Cardiac muscle cell (in vitro differentiated cells and primary cell): ENCODE results near the gene CCDC40. TPM values are rescaled to one million over a fixed set of nuclear protein-coding genes. Genes with fewer than 3 reads are reported as not detected.

Experiments used
- DNase-seq, 2 donors: peaks; one replicate each; pipeline versions ENCODE4 v3.0.0 to v3.0.0-alpha.2; 2010 to 2017; ENCODE audit warnings: low read depth in 1 of 2, low spot score in 1 of 2
- H3K27ac ChIP-seq: fragments of 200-600 bp; sonication (generic); 2 replicates; pipeline ENCODE4 v1.5.1; 2016
- H3K27me3 ChIP-seq: fragments of 200-600 bp; sonication (generic); 2 replicates; pipeline ENCODE4 v1.6.0; 2016; ENCODE audit warnings: control low read depth
- H3K36me3 ChIP-seq: fragments of 200-600 bp; sonication (generic); 2 replicates; pipeline ENCODE4 v1.5.1; 2016; ENCODE audit warnings: control low read depth
- H3K4me1 ChIP-seq: fragments of 200-600 bp; sonication (generic); 2 replicates; pipeline ENCODE4 v1.8.1; 2017; ENCODE audit warnings: low read depth, mild to moderate bottlenecking, mixed run types
- H3K4me3 ChIP-seq: fragments of 200-600 bp; sonication (generic); 2 replicates; pipeline ENCODE4 v1.5.1; 2016; ENCODE audit warnings: mild to moderate bottlenecking
- H3K9me3 ChIP-seq: fragments of 200-600 bp; sonication (generic); 2 replicates; pipeline ENCODE4 v1.5.1; 2017; ENCODE audit warnings: low read depth, mild to moderate bottlenecking, control low read depth
- polyA plus RNA-seq: library from polyadenylated mRNA; unstranded; fragments of >200 nt; fragmentation: Nextera tagmentation; extraction: Ambion mirVana; gene quantifications from 2 replicates; pipeline ENCODE4 v1.2.1, GENCODE V29; 2016
- total RNA-seq: library from RNA; depleted of rRNA; stranded (reverse); fragments of >200 nt; gene quantifications from 2 replicates; pipeline ENCODE4 v1.2.3, GENCODE V29; 2016
- TF ChIP-seq, protein P1 (sequence below): IDR thresholded peaks from 2 replicates; pipeline ENCODE4 v1.5.1; 2012; ENCODE audit warnings: low read depth, mild to moderate bottlenecking, low read length

Gene CCDC40
- total and polyA plus RNA-seq, 2 experiments from 2014 or later, result 11.3 to 12.2 TPM

- H3K4me3 ChIP-seq, result no peak overlapping the region
- no peak for DNase-seq
- TF ChIP-seq, protein P1, sequence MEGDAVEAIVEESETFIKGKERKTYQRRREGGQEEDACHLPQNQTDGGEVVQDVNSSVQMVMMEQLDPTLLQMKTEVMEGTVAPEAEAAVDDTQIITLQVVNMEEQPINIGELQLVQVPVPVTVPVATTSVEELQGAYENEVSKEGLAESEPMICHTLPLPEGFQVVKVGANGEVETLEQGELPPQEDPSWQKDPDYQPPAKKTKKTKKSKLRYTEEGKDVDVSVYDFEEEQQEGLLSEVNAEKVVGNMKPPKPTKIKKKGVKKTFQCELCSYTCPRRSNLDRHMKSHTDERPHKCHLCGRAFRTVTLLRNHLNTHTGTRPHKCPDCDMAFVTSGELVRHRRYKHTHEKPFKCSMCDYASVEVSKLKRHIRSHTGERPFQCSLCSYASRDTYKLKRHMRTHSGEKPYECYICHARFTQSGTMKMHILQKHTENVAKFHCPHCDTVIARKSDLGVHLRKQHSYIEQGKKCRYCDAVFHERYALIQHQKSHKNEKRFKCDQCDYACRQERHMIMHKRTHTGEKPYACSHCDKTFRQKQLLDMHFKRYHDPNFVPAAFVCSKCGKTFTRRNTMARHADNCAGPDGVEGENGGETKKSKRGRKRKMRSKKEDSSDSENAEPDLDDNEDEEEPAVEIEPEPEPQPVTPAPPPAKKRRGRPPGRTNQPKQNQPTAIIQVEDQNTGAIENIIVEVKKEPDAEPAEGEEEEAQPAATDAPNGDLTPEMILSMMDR, result no peak
- H3K4me1 ChIP-seq, result no peaks in the 10 kb centered on the region
- H3K9me3 ChIP-seq, result no peaks in the 10 kb centered on the region
- no peaks in the 10 kb centered on the region for H3K27me3 ChIP-seq
- no peak overlapping the region for H3K27ac ChIP-seq
- H3K36me3 ChIP-seq, result peaks cover 5% of the 10 kb centered on the region
Measured at GRCh38 chr17:80012765-80013741, 23.4 kb upstream of the CCDC40 start.

DNA sequence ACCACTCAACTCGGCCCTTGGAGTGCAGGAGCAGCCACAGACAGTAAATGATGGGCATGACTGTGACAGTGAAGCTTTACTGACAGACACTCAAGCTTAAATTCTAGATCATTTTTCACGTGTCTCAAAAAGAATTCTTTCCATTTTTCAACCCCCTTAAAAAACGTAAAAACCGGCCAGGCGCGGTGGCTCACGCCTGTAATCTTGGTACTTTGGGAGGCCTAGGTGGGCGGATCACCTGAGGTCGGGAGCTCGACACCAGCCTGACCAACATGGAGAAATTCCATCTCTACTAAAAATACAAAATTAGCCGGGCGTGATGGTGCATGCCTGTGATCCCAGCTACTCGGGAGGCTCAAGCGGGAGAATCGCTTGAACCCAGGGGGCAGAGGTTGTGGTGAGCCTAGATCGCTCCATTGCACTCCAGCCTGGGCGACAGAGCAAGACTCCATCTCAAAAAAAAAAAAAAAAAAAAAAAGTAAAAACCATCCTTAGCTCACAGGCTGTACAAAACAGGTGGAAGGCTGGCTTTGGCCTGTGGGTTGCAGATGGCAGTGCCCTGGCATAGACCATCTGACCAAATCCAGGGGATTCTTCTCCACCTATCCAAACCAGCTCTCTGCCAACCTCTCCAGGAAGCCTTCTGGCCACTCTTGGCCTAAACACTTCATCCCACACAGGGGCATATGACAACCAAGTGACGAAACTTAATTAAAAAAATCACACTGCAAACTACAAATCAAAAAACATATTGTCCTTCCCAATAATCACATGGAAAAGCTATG, 19.0 kb upstream of the CCDC40 start:
- Histone ChIP-seq H3K27ac (no peak overlapping the region), H3K4me1 (no peaks in the 10 kb centered on the region), H3K27me3 (no peaks in the 10 kb centered on the region), H3K4me3 (no peak overlapping the region), H3K36me3 (peaks cover 5% of the 10 kb centered on the region), H3K9me3 (no peaks in the 10 kb centered on the region)
- DNase-seq, result no peak
- TF ChIP-seq, protein P1, result no peak

GRCh38 chr17:80018917-80019651, 17.4 kb upstream of the CCDC40 start:
- Histone ChIP-seq H3K27me3 (no peaks in the 10 kb centered on the region), H3K4me3 (no peak overlapping the region), H3K36me3 (no peaks in the 10 kb centered on the region), H3K4me1 (no peaks in the 10 kb centered on the region), H3K9me3 (no peaks in the 10 kb centered on the region), H3K27ac (peak overlapping the region; percentile 51)
- DNase-seq, result no peak
- TF ChIP-seq, protein P1, result no peak

DNA sequence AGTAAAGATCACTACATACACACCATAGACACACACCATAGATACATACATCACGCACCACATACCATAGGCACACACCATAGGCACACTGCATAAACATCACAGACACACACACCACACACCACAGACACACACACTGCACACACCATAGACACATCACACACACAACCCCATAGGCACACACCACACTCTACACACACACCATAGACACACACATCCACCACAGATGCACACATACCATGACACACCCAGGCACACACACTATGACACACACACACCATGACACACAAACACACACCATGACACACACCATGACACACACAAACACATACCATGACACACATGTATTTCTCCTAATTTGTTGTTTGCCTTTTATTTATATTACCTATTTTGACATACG, 14.8 kb upstream of the CCDC40 start:
- Histone ChIP-seq H3K4me3 (no peak overlapping the region), H3K36me3 (no peaks in the 10 kb centered on the region), H3K27me3 (no peaks in the 10 kb centered on the region), H3K4me1 (peaks cover 4% of the 10 kb centered on the region), H3K9me3 (no peaks in the 10 kb centered on the region), H3K27ac (no peak overlapping the region)
- TF ChIP-seq, protein P1, result no peak
- DNase-seq, result no peak
